GM12878 (cell line): ENCODE data around the gene CLDN14. TPM values are rescaled to one million over a fixed set of nuclear protein-coding genes. Genes with fewer than 3 reads are reported as not detected.

Experiments
- ATAC-seq: fragments of 200-7000 bp; cut with Tn5 transposase; 3 replicates; pipeline ENCODE4 v1.9.1; 2020; ENCODE audit warnings: mild to moderate bottlenecking, moderate library complexity
- BruUV-seq: library from RNA; stranded (reverse); fragments of 400-500 nt; replicated peaks from 2 replicates; lab custom pipeline; 2021; lab: Mats Ljungman, UMichigan
- CTCF ChIA-PET: fragments of 300-600 bp; sonication (Branson Sonifier 250); formaldehyde crosslinking; extraction: SDS; loops from one replicate; lab custom pipeline; 2021; ENCODE audit warnings: inconsistent platforms; lab: Yijun Ruan, JAX
- POLR2A ChIA-PET: fragments of 350-600 bp; formaldehyde crosslinking; extraction: SDS; loops from one replicate; lab custom pipeline; 2021; ENCODE audit warnings: inconsistent platforms; lab: Charles Lee
- RAD21 ChIA-PET: fragments of 300-600 bp; sonication (Branson Sonifier 250); formaldehyde crosslinking; loops from one replicate; lab custom pipeline; 2023; ENCODE audit warnings: antibody characterized with exemption; ENCODE audit not compliant: unreplicated experiment; lab: Charles Lee
- SMC1A ChIA-PET: fragments of 300-600 bp; sonication (Branson Sonifier 250); formaldehyde crosslinking; loops from one replicate; lab custom pipeline; 2023; ENCODE audit not compliant: unreplicated experiment, uncharacterized antibody; lab: Charles Lee
- DNase-seq: peaks from one replicate; pipeline ENCODE4 v3.0.0-alpha.2; 2011; ENCODE audit warnings: low read depth, low spot score
- FAIRE-seq: peaks from 3 replicates; lab custom pipeline; 2011; peaks lifted over from hg19 to GRCh38; lab: Jason Lieb, UNC
- H2AFZ ChIP-seq: 2 replicates; pipeline ENCODE4 v1.6.0; 2011; ENCODE audit warnings: low read depth, low read length, control low read depth; ENCODE audit not compliant: control insufficient read depth
- H3K27ac ChIP-seq: 2 replicates; pipeline ENCODE4 v1.5.1; 2011; ENCODE audit warnings: control low read depth; ENCODE audit not compliant: control insufficient read depth, insufficient read depth
- H3K27me3 ChIP-seq, 2 experiments: replicated peaks in 1 of 2; 2 replicates each; pipeline versions ENCODE4 v1.6.0 to v1.6.1; 2011; ENCODE audit warnings: low read length in 1 of 2; ENCODE audit not compliant: control insufficient read depth in 2 of 2, insufficient read depth in 2 of 2
- H3K36me3 ChIP-seq, 2 experiments: 2 replicates each; pipeline ENCODE4 v1.5.1; 2011; ENCODE audit warnings: low read length in 1 of 2; ENCODE audit not compliant: control insufficient read depth in 2 of 2, insufficient read depth in 2 of 2
- H3K4me1 ChIP-seq: 2 replicates; pipeline ENCODE4 v1.6.1; 2011; ENCODE audit warnings: mild to moderate bottlenecking, low read length, moderate library complexity, mixed read lengths; ENCODE audit not compliant: control insufficient read depth, insufficient read depth
- H3K4me2 ChIP-seq: 2 replicates; pipeline ENCODE4 v1.6.0; 2011; ENCODE audit warnings: control low read depth; ENCODE audit not compliant: control insufficient read depth, insufficient read depth
- H3K4me3 ChIP-seq: fragments of 200-600 bp; sonication (generic); 2 replicates; pipeline ENCODE4 v1.5.1; 2016
- H3K79me2 ChIP-seq: 2 replicates; pipeline ENCODE4 v1.6.0; 2011; ENCODE audit warnings: low read length; ENCODE audit not compliant: control insufficient read depth, insufficient read depth
- H3K9ac ChIP-seq: 2 replicates; pipeline ENCODE4 v1.8.0; 2011; ENCODE audit warnings: low read length, control low read depth, mixed read lengths; ENCODE audit not compliant: control insufficient read depth, insufficient read depth
- H3K9me3 ChIP-seq: replicated peaks from 3 replicates; pipeline ENCODE4 v1.5.1; 2011; ENCODE audit warnings: mild to moderate bottlenecking, low read length; ENCODE audit not compliant: control insufficient read depth, insufficient read depth
- H4K20me1 ChIP-seq: 2 replicates; pipeline ENCODE4 v1.6.0; 2011; ENCODE audit not compliant: control insufficient read depth, insufficient read depth
- CEBPZ ChIP-seq: fragments of 150-350 bp; IDR thresholded peaks from 2 replicates; pipeline ENCODE4 v1.6.1; 2016; ENCODE audit warnings: low read depth, low read length
- HDAC2 ChIP-seq: fragments of 200-600 bp; sonication (generic); IDR thresholded peaks from 2 replicates; pipeline ENCODE4 v1.6.1; 2017
- IRF4 ChIP-seq: IDR thresholded peaks from 2 replicates; pipeline ENCODE4 v1.6.1; 2011; ENCODE audit warnings: low read depth, low read length
- IRF5 ChIP-seq: fragments of 450-650 bp; IDR thresholded peaks from 2 replicates; pipeline ENCODE4 v1.6.1; 2017; ENCODE audit warnings: borderline replicate concordance
- KDM1A ChIP-seq: fragments of 200-600 bp; sonication (generic); IDR thresholded peaks from 2 replicates; pipeline ENCODE4 v1.6.1; 2016; ENCODE audit warnings: borderline replicate concordance
- LARP7 ChIP-seq: fragments of 450-650 bp; IDR thresholded peaks from 2 replicates; pipeline ENCODE4 v1.6.1; 2017; ENCODE audit warnings: mild to moderate bottlenecking
- NFIC ChIP-seq: IDR thresholded peaks from 2 replicates; pipeline ENCODE4 v1.6.1; 2012; ENCODE audit warnings: low read depth, mild to moderate bottlenecking, inconsistent platforms, low read length, moderate library complexity
- NRF1 ChIP-seq: conservative IDR thresholded peaks from 2 replicates; pipeline ENCODE4 v1.6.1; 2011; ENCODE audit warnings: mild to moderate bottlenecking, low read depth, low read length, improper control_type of control experiment
- RAD51 ChIP-seq: fragments of 450-650 bp; IDR thresholded peaks from 2 replicates; pipeline ENCODE4 v1.6.1; 2016; ENCODE audit warnings: moderate library complexity, mild to moderate bottlenecking, inconsistent platforms
- SIN3A ChIP-seq: IDR thresholded peaks from 2 replicates; pipeline ENCODE4 v1.6.1; 2012; ENCODE audit warnings: low read depth, low read length, improper control_type of control experiment
- SIX5 ChIP-seq: IDR thresholded peaks from 2 replicates; pipeline ENCODE4 v1.6.1; 2011; ENCODE audit warnings: mild to moderate bottlenecking, low read depth, low read length, moderate library complexity; ENCODE audit not compliant: severe bottlenecking
- SREBF1 ChIP-seq: IDR thresholded peaks from 2 replicates; pipeline ENCODE4 v1.6.1; 2012; ENCODE audit warnings: mild to moderate bottlenecking, low read length
- TAF1 ChIP-seq: IDR thresholded peaks from 2 replicates; pipeline ENCODE4 v1.6.1; 2011; ENCODE audit warnings: mild to moderate bottlenecking, low read depth, low read length, borderline replicate concordance
- ZNF24 ChIP-seq: fragments of 450-650 bp; IDR thresholded peaks from 2 replicates; pipeline ENCODE4 v1.6.1; 2017; ENCODE audit warnings: antibody characterized with exemption, mild to moderate bottlenecking
- WGBS: methylation state at CpG from one replicate; pipeline ENCODE4 v1.1.6; 2016; ENCODE audit warnings: low lambda C conversion rate; ENCODE audit not compliant: insufficient replicate concordance, insufficient coverage; ENCODE audit errors: missing lambda C conversion rate; 5-methylcytosine and 5-hydroxymethylcytosine counted together
- in situ Hi-C: fragments of 300-500 bp; cut with MboI; formaldehyde crosslinking; loops from 9 replicates; pipeline ENCODE4 v1.14.3; 2018; ENCODE audit warnings: mixed read lengths
- intact Hi-C: fragments of 100-400 bp; cut with micrococcal nuclease; formaldehyde crosslinking; loops from one replicate; pipeline ENCODE4 v1.14.2; 2022; ENCODE audit not compliant: unreplicated experiment
- polyA plus RNA-seq, 11 experiments: library from polyadenylated mRNA; depleted of rRNA in 4 of 11; unstranded in 6 of 11; stranded (reverse) in 5 of 11; fragments of >200 nt; fragmentation: Nextera tagmentation in 4 of 11; fragmentation: Illumina TruSeq in 1 of 11; extraction: Ambion mirVana in 4 of 11; extraction: Trizol in 1 of 11; gene quantifications; 1 replicate in 1 of 11; 2 replicates in 10 of 11; pipeline versions ENCODE4 v1.2.1 to v1.2.3, GENCODE V29; 2011 to 2016; ENCODE audit warnings: inconsistent platforms in 2 of 11, missing spikeins in 2 of 11, low read depth in 1 of 11
- total RNA-seq, 4 experiments: library from RNA; depleted of rRNA in 3 of 4; stranded (reverse); fragments of >200 nt in 3 of 4; fragmentation: Illumina TruSeq in 1 of 4; extraction: Trizol in 1 of 4; gene quantifications; 2 replicates each; pipeline versions ENCODE4 v1.2.1 to v1.2.3, GENCODE V29; 2013 to 2021
- TF ChIP-seq, protein P1 (sequence below): fragments of 450-650 bp; formaldehyde crosslinking; IDR thresholded peaks from 2 replicates; pipeline ENCODE4 v1.4.0; 2022; ENCODE audit warnings: mild to moderate bottlenecking, moderate library complexity

CLDN14 gene
- total and polyA plus RNA-seq, 10 of the 15 experiments (the other 5 are each of a cell fraction or from before 2014, with no cell fraction given), result 0.90 to 19.4 (median 6.6) TPM

DNA sequence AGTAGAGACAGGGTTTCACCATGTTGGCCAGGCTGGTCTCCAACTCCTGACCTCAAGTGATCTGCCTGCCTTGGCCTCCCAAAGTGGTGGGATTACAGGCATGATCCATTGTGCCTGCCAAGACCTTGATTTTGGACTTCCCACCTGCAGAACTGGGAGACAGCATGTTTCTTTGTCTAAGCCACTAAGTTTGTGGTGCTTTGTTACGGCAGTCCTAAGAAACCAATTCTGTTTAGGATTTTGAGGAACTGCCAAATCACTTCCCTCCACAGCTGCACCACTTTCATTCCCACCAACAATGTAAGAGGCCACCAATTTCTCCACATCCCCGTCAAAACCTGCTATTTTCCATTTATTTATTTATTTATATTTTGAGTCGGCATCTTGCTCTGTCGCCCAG, 48.7 kb downstream of the CLDN14 start:
- Histone ChIP-seq H4K20me1 (no peaks in the 10 kb centered on the region), H3K9me3 (no peaks in the 10 kb centered on the region), H3K36me3 (no peaks in the 10 kb centered on the region), H3K9ac (no peak overlapping the region), H3K4me2 (no peak overlapping the region), H3K79me2 (no peaks in the 10 kb centered on the region), H3K4me1 (no peaks in the 10 kb centered on the region; the same call in 1 of the 2 replicates), H3K27me3 (no peaks in the 10 kb centered on the region), H3K4me3 (no peak overlapping the region), H3K27ac (no peak overlapping the region), H2AFZ (no peak overlapping the region)
- no peak for ATAC-seq
- DNase-seq, result no peak
- BruUV-seq, result no TSS peak
- WGBS, result 87% methylated on average over 4 of the region's 4 CpGs
- FAIRE-seq, result no peak
- in situ Hi-C loops (no loop called here), intact Hi-C loops (no loop called here)
- ChIA-PET SMC1A (no interaction called here), CTCF (no interaction called here), RAD21 (no interaction called here), POLR2A (no interaction called here)
- no peak for TF ChIP-seq NRF1
- no peak for TF ChIP-seq SIN3A
- no peak for TF ChIP-seq TAF1
- TF ChIP-seq IRF5, result no peak
- TF ChIP-seq CEBPZ, result no peak
- TF ChIP-seq KDM1A, result no peak
- no peak for TF ChIP-seq SREBF1
- TF ChIP-seq, protein P1, sequence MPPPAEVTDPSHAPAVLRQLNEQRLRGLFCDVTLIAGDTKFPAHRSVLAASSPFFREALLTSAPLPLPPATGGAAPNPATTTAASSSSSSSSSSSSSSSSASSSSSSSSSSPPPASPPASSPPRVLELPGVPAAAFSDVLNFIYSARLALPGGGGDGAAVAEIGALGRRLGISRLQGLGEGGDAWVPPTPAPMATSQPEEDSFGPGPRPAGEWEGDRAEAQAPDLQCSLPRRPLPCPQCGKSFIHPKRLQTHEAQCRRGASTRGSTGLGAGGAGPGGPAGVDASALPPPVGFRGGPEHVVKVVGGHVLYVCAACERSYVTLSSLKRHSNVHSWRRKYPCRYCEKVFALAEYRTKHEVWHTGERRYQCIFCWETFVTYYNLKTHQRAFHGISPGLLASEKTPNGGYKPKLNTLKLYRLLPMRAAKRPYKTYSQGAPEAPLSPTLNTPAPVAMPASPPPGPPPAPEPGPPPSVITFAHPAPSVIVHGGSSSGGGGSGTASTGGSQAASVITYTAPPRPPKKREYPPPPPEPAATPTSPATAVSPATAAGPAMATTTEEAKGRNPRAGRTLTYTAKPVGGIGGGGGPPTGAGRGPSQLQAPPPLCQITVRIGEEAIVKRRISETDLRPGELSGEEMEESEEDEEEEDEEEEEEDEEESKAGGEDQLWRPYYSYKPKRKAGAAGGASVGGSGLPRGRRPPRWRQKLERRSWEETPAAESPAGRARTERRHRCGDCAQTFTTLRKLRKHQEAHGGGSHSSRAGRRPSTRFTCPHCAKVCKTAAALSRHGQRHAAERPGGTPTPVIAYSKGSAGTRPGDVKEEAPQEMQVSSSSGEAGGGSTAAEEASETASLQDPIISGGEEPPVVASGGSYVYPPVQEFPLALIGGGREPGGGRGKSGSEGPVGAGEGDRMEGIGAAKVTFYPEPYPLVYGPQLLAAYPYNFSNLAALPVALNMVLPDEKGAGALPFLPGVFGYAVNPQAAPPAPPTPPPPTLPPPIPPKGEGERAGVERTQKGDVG (CRISPR knock-in tag), result no peak
- no peak for TF ChIP-seq HDAC2
- no peak for TF ChIP-seq SIX5
- TF ChIP-seq RAD51, result no peak
- TF ChIP-seq LARP7, result no peak
- no peak for TF ChIP-seq NFIC
- no peak for TF ChIP-seq IRF4
- TF ChIP-seq ZNF24, result no peak
